Karpas-422 (cell line): ENCODE measurements around the gene NMNAT3. TPM values are rescaled to one million over a fixed set of nuclear protein-coding genes. Genes with fewer than 3 reads are reported as not detected.

ENCODE experiments used
- DNase-seq: peaks from one replicate; pipeline ENCODE4 v3.0.0-alpha.2; 2015
- H2AFZ ChIP-seq: fragments of 200-600 bp; sonication (generic); 2 replicates; pipeline ENCODE4 v1.6.1; 2014; ENCODE audit warnings: antibody characterized with exemption, low read length, mixed read lengths
- H3K27ac ChIP-seq: fragments of 200-600 bp; sonication (generic); 2 replicates; pipeline ENCODE4 v1.5.1; 2014; ENCODE audit warnings: mild to moderate bottlenecking, low read length, moderate library complexity
- H3K27me3 ChIP-seq: fragments of 200-600 bp; sonication (generic); 2 replicates; pipeline ENCODE4 v1.6.1; 2014; ENCODE audit warnings: low read length, mixed read lengths
- H3K36me3 ChIP-seq: fragments of 200-600 bp; sonication (generic); 2 replicates; pipeline ENCODE4 v1.6.1; 2014; ENCODE audit warnings: low read length, mixed read lengths; ENCODE audit not compliant: insufficient read depth
- H3K4me1 ChIP-seq: fragments of 200-600 bp; sonication (generic); 2 replicates; pipeline ENCODE4 v1.6.1; 2014; ENCODE audit warnings: mild to moderate bottlenecking, low read length, mixed read lengths
- H3K4me2 ChIP-seq: fragments of 200-600 bp; sonication (generic); 2 replicates; pipeline ENCODE4 v1.6.1; 2014; ENCODE audit warnings: low read length, low read depth, mild to moderate bottlenecking; ENCODE audit not compliant: poor library complexity, severe bottlenecking
- H3K4me3 ChIP-seq: fragments of 200-600 bp; sonication (generic); 2 replicates; pipeline ENCODE4 v1.5.1; 2014; ENCODE audit warnings: mild to moderate bottlenecking, antibody characterized with exemption, low read length, mixed read lengths
- H3K79me2 ChIP-seq: fragments of 200-600 bp; sonication (generic); 2 replicates; pipeline ENCODE4 v1.6.1; 2014; ENCODE audit warnings: mild to moderate bottlenecking, low read length, mixed read lengths
- H3K9ac ChIP-seq: fragments of 200-600 bp; sonication (generic); 2 replicates; pipeline ENCODE4 v1.6.0; 2014; ENCODE audit warnings: low read length
- H3K9me2 ChIP-seq: fragments of 200-600 bp; sonication (generic), shearing (Covaris generic); replicated peaks from 2 replicates; pipeline ENCODE4 v1.6.0; 2014; ENCODE audit warnings: mild to moderate bottlenecking, low read length, moderate library complexity; ENCODE audit not compliant: insufficient read depth
- H3K9me3 ChIP-seq: fragments of 300-700, 200-600 bp; sonication (generic); 2 replicates; pipeline ENCODE4 v1.6.1; 2014; ENCODE audit warnings: low read length, mixed read lengths
- H4K20me1 ChIP-seq: fragments of 200-600 bp; sonication (generic); 2 replicates; pipeline ENCODE4 v1.6.1; 2014; ENCODE audit warnings: mild to moderate bottlenecking, antibody characterized with exemption, low read length, low read depth; ENCODE audit not compliant: insufficient read depth
- total RNA-seq: library from RNA; depleted of rRNA; stranded (reverse); fragments of >200 nt; shearing (Covaris generic); gene quantifications from 2 replicates; pipeline ENCODE4 v1.2.3, GENCODE V29; 2014; ENCODE audit warnings: low replicate concordance

NMNAT3 gene
- total RNA-seq, 1 experiment from 2014 or later: not detected

GRCh38 chr3:139657434-139657833 lies 20.3 kb downstream of the NMNAT3 start:
- Histone ChIP-seq H3K9ac (no peak overlapping the region), H3K4me3 (no peak overlapping the region), H3K79me2 (no peaks in the 10 kb centered on the region), H3K4me1 (no peaks in the 10 kb centered on the region), H3K36me3 (no peaks in the 10 kb centered on the region), H3K9me3 (no peaks in the 10 kb centered on the region), H3K27me3 (no peaks in the 10 kb centered on the region), H3K4me2 (no peak overlapping the region), H4K20me1 (no peaks in the 10 kb centered on the region), H3K9me2 (no peaks in the 10 kb centered on the region), H3K27ac (no peak overlapping the region), H2AFZ (no peak overlapping the region)
- DNase-seq: no peak

- Histone ChIP-seq H3K27ac (no peak overlapping the region), H3K27me3 (no peaks in the 10 kb centered on the region), H3K4me1 (no peaks in the 10 kb centered on the region), H4K20me1 (no peaks in the 10 kb centered on the region), H3K9me3 (no peaks in the 10 kb centered on the region), H2AFZ (no peak overlapping the region), H3K9ac (no peak overlapping the region), H3K36me3 (no peaks in the 10 kb centered on the region), H3K4me2 (no peak overlapping the region), H3K9me2 (no peaks in the 10 kb centered on the region), H3K4me3 (no peak overlapping the region), H3K79me2 (no peaks in the 10 kb centered on the region)
- DNase-seq: no peak
Observed at GRCh38 chr3:139655909-139656595, 21.7 kb downstream of the NMNAT3 start.

- no peak for DNase-seq
- no peaks in the 10 kb centered on the region for H3K27me3 ChIP-seq
- H2AFZ ChIP-seq: no peak overlapping the region
- H3K9me3 ChIP-seq: no peaks in the 10 kb centered on the region
- no peak overlapping the region for H3K9ac ChIP-seq
- H3K4me3 ChIP-seq: no peak overlapping the region
- no peaks in the 10 kb centered on the region for H3K4me1 ChIP-seq
- no peak overlapping the region for H3K27ac ChIP-seq
- H3K79me2 ChIP-seq: no peaks in the 10 kb centered on the region
- no peak overlapping the region for H3K4me2 ChIP-seq
- H4K20me1 ChIP-seq: no peaks in the 10 kb centered on the region
- no peaks in the 10 kb centered on the region for H3K9me2 ChIP-seq
- H3K36me3 ChIP-seq: no peaks in the 10 kb centered on the region
Observed at GRCh38 chr3:139654637-139655365, 23.0 kb downstream of the NMNAT3 start.

- Histone ChIP-seq H3K27ac (no peak overlapping the region), H3K9ac (no peak overlapping the region), H3K9me3 (no peaks in the 10 kb centered on the region), H3K4me2 (no peak overlapping the region), H3K79me2 (no peaks in the 10 kb centered on the region), H3K27me3 (no peaks in the 10 kb centered on the region), H3K9me2 (no peaks in the 10 kb centered on the region), H3K36me3 (no peaks in the 10 kb centered on the region), H4K20me1 (no peaks in the 10 kb centered on the region), H2AFZ (no peak overlapping the region), H3K4me3 (no peak overlapping the region), H3K4me1 (no peaks in the 10 kb centered on the region)
- DNase-seq: no peak
Observed at GRCh38 chr3:139653582-139653981, 24.2 kb downstream of the NMNAT3 start.

DNA sequence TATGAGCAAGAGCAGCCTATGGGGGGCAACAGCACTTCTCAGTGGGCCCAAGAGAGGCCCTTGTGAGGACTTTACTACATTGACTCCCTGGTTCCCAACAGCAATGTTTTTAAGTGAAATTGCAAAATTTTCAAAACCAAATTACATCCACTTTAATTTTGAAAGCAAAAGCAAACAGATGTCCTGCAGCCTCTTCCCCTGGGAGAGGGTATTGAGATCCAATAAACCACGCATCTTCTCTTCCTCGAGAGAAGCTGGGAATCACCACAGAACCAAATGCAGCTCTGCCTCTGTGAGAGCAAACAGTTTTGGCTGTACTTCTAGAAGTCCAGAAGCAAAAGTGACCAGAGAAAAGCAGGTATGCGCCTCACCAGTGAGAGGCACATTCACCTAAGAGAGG lies 25.2 kb downstream of the NMNAT3 start:
- no peaks in the 10 kb centered on the region for H3K9me2 ChIP-seq
- no peaks in the 10 kb centered on the region for H3K79me2 ChIP-seq
- no peaks in the 10 kb centered on the region for H3K4me1 ChIP-seq
- no peak overlapping the region for H3K9ac ChIP-seq
- no peaks in the 10 kb centered on the region for H3K9me3 ChIP-seq
- H3K36me3 ChIP-seq: no peaks in the 10 kb centered on the region
- no peaks in the 10 kb centered on the region for H3K27me3 ChIP-seq
- DNase-seq: no peak
- H3K4me3 ChIP-seq: no peak overlapping the region
- H3K27ac ChIP-seq: no peak overlapping the region
- H3K4me2 ChIP-seq: no peak overlapping the region
- no peaks in the 10 kb centered on the region for H4K20me1 ChIP-seq
- no peak overlapping the region for H2AFZ ChIP-seq

DNA sequence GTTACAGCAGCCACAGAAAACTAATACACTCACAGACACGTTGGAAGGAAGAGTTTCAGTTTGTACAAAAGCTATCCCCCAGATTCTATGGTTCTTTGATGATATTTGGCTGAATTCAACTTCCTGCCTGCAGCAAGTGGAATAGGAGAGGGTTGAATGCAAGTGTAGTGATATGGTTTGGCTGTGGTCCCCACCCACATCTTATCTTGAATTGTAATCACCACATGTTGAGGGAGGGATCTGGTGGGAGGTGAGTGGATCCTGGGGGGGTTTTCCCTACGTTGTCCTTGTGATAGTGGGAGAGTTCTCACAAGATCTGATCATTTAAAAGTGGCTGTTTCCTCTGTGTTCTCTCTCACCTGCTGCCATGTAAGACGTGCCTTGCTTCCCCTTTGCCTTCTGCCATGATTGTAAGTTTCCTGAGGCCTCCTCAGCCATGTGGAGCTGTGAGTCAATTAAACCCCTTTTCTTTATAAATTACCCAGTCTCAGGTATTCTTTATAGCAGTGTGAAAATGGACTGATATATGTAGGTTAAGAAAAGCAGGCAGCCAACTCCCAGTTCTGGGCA lies 29.8 kb downstream of the NMNAT3 start:
- no peaks in the 10 kb centered on the region for H3K27me3 ChIP-seq
- no peak overlapping the region for H3K4me3 ChIP-seq
- no peak overlapping the region for H2AFZ ChIP-seq
- no peak for DNase-seq
- H3K79me2 ChIP-seq: no peaks in the 10 kb centered on the region
- no peaks in the 10 kb centered on the region for H3K9me2 ChIP-seq
- H3K4me2 ChIP-seq: no peak overlapping the region
- H3K9ac ChIP-seq: no peak overlapping the region
- H3K9me3 ChIP-seq: no peaks in the 10 kb centered on the region
- H3K27ac ChIP-seq: no peak overlapping the region
- no peaks in the 10 kb centered on the region for H3K36me3 ChIP-seq
- no peaks in the 10 kb centered on the region for H4K20me1 ChIP-seq
- no peaks in the 10 kb centered on the region for H3K4me1 ChIP-seq

- H4K20me1 ChIP-seq: no peaks in the 10 kb centered on the region
Observed at GRCh38 chr3:139646512-139646911, 31.3 kb downstream of the NMNAT3 start.

DNA sequence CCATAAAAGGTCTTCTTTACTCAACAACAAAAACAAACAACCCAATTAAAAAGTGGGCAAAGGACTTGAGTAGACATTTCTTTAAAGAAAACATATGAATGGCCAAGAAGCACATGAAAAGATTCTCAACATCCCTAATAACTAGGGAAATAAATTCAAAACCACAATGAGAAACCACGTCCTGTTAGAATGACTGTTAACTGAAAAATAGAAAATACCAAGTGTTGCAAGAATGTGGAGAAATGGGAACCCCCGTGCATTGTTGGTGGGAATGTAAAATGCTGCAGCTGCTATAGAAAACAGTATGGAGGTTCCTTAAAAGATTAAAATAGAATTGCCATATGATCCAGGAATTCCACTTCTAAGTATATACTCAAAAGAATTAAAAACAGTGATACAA lies 34.8 kb downstream of the NMNAT3 start:
- DNase-seq: no peak
- no peaks in the 10 kb centered on the region for H3K9me3 ChIP-seq
- H3K27me3 ChIP-seq: no peaks in the 10 kb centered on the region
- H3K4me3 ChIP-seq: no peak overlapping the region
- H3K9ac ChIP-seq: no peak overlapping the region
- no peak overlapping the region for H3K27ac ChIP-seq
- H3K4me1 ChIP-seq: no peaks in the 10 kb centered on the region
- no peaks in the 10 kb centered on the region for H3K79me2 ChIP-seq
- H3K4me2 ChIP-seq: no peak overlapping the region
- no peaks in the 10 kb centered on the region for H3K9me2 ChIP-seq
- no peak overlapping the region for H2AFZ ChIP-seq
- no peaks in the 10 kb centered on the region for H4K20me1 ChIP-seq
- H3K36me3 ChIP-seq: no peaks in the 10 kb centered on the region

More at GRCh38 chr3:139646512-139646911, 31.3 kb downstream of the NMNAT3 start:
- DNase-seq: no peak
- Histone ChIP-seq H3K36me3 (no peaks in the 10 kb centered on the region), H3K9me3 (no peaks in the 10 kb centered on the region), H3K27ac (no peak overlapping the region), H3K4me3 (no peak overlapping the region), H3K79me2 (no peaks in the 10 kb centered on the region), H3K9me2 (no peaks in the 10 kb centered on the region), H2AFZ (no peak overlapping the region), H3K27me3 (no peaks in the 10 kb centered on the region), H3K9ac (no peak overlapping the region), H3K4me2 (no peak overlapping the region), H3K4me1 (no peaks in the 10 kb centered on the region)
